Gastrocnemius medialis (tissue), 4 donors: Measurements from ENCODE around the gene ROR1.

Experiments
- POLR2A ChIP-seq, 2 donors: fragments of 450-650 bp; IDR thresholded peaks; one replicate each; pipeline ENCODE4 v1.6.1; 2017; ENCODE audit warnings: antibody characterized with exemption in 2 of 2, mild to moderate bottlenecking in 2 of 2, moderate library complexity in 2 of 2
- TF ChIP-seq, protein P1 (sequence below), 5 experiments: fragments of 450-650 bp in 3 of 5; fragments of 200-600 bp in 2 of 5; sonication (generic) in 2 of 5; IDR thresholded peaks in 4 of 5; conservative IDR thresholded peaks in 1 of 5; 1 replicate in 4 of 5; 2 replicates in 1 of 5; pipeline ENCODE4 v1.5.1; 2016 to 2019; ENCODE audit warnings: antibody characterized with exemption in 5 of 5, mild to moderate bottlenecking in 3 of 5, moderate library complexity in 3 of 5

DNA sequence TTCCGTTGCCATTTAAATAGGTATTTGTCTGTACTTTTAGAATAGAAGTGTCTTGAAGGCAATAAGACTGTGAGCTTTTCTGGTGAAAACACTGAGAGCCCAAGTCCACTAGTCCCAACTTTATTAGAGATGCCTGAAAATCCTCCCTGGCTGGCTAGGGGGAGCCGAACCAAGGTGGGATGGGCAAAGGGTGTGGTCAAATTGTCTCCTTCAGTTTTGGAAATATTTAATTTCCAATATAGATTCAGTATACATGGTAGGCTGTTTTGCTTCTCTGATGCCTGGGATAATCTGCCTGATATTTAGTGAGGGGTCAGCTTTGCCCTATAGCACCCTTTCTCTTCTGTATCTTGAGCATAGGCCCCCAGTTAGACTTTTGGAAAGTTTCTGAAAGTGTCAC, 3.5 kb downstream of the ROR1 start:
- TF ChIP-seq, protein P1, sequence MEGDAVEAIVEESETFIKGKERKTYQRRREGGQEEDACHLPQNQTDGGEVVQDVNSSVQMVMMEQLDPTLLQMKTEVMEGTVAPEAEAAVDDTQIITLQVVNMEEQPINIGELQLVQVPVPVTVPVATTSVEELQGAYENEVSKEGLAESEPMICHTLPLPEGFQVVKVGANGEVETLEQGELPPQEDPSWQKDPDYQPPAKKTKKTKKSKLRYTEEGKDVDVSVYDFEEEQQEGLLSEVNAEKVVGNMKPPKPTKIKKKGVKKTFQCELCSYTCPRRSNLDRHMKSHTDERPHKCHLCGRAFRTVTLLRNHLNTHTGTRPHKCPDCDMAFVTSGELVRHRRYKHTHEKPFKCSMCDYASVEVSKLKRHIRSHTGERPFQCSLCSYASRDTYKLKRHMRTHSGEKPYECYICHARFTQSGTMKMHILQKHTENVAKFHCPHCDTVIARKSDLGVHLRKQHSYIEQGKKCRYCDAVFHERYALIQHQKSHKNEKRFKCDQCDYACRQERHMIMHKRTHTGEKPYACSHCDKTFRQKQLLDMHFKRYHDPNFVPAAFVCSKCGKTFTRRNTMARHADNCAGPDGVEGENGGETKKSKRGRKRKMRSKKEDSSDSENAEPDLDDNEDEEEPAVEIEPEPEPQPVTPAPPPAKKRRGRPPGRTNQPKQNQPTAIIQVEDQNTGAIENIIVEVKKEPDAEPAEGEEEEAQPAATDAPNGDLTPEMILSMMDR (IDR thresholded peaks at IDR 0.05 in 4 of 5, conservative IDR thresholded peaks at IDR 0.05 in 1 of 5) = no peak
- no peak for TF ChIP-seq POLR2A (IDR thresholded peaks at IDR 0.05)
